AG09309 (cell line): Measurements from ENCODE around the gene REPS2.

Experiments used
- DNase-seq: peaks from one replicate; pipeline ENCODE4 v3.0.0-alpha.2; 2010; ENCODE audit warnings: low read depth
- H3K4me3 ChIP-seq: 2 replicates; pipeline ENCODE4 v1.5.1; 2011; ENCODE audit warnings: mild to moderate bottlenecking, low read depth, low read length, moderate library complexity; ENCODE audit not compliant: control insufficient read depth
- CTCF ChIP-seq: IDR thresholded peaks from 2 replicates; pipeline ENCODE4 v1.5.1; 2011; ENCODE audit warnings: mild to moderate bottlenecking, low read depth, low read length, inconsistent platforms; ENCODE audit not compliant: insufficient read depth, control insufficient read depth; ENCODE audit errors: missing control alignments

The REPS2 gene

GRCh38 chrX:16931371-16931770, 15.1 kb upstream of the REPS2 start:
- TF ChIP-seq CTCF, result no peak
- no peak for DNase-seq
- no peak overlapping the region for H3K4me3 ChIP-seq

GRCh38 chrX:16931855-16932575, 14.4 kb upstream of the REPS2 start:
- no peak for DNase-seq
- no peak overlapping the region for H3K4me3 ChIP-seq
- no peak for TF ChIP-seq CTCF

- H3K4me3 ChIP-seq, result no peak overlapping the region
- TF ChIP-seq CTCF, result no peak
- no peak for DNase-seq
Observed at GRCh38 chrX:16934185-16934584, 12.3 kb upstream of the REPS2 start.

- peak overlapping the region; percentile 49 for H3K4me3 ChIP-seq
- no peak for DNase-seq
- no peak for TF ChIP-seq CTCF
Observed at GRCh38 chrX:16946971-16947562, 609 bp downstream of the REPS2 start.

- no peak for TF ChIP-seq CTCF
- no peak for DNase-seq
- H3K4me3 ChIP-seq, result no peak overlapping the region
Observed at GRCh38 chrX:16950423-16950822, 4.0 kb downstream of the REPS2 start.

- TF ChIP-seq CTCF, result no peak
- no peak overlapping the region for H3K4me3 ChIP-seq
- no peak for DNase-seq
Observed at GRCh38 chrX:16953606-16954211, 7.3 kb downstream of the REPS2 start.

GRCh38 chrX:16957751-16958150, 11.3 kb downstream of the REPS2 start:
- DNase-seq, result no peak
- no peak overlapping the region for H3K4me3 ChIP-seq
- no peak for TF ChIP-seq CTCF
